ENCODE results near the gene TNFRSF14.

- TF ChIP-seq CTCF (conservative IDR thresholded peaks at IDR 0.05; ENCODE audit: low read depth, low read length) (no peak), EZH2 (IDR thresholded peaks at IDR 0.05; ENCODE audit: low read length, unreplicated experiment) (no peak)
Observed at GRCh38 chr1:2512862-2513421, 43.2 kb upstream of the TNFRSF14 start.

All from PC-3 (cell line).